Smooth muscle cell (in vitro differentiated cells): ENCODE measurements around the gene MAGI3. TPM values are rescaled to one million over a fixed set of nuclear protein-coding genes. Genes with fewer than 3 reads are reported as not detected.

Experiments
- DNase-seq: peaks from one replicate; lab custom pipeline; 2025; ENCODE audit not compliant: unreplicated experiment; lab: John Stamatoyannopoulos, UW
- H2AFZ ChIP-seq: fragments of 200-600 bp; sonication (generic); 2 replicates; pipeline ENCODE4 v1.6.0; 2016; ENCODE audit warnings: antibody characterized with exemption, low read depth, mild to moderate bottlenecking
- H3F3A ChIP-seq: fragments of 200-600 bp; sonication (generic); 2 replicates; pipeline ENCODE4 v1.6.0; 2017; ENCODE audit warnings: antibody characterized with exemption, low read depth
- H3K27ac ChIP-seq: fragments of 200-600 bp; sonication (generic); 2 replicates; pipeline ENCODE4 v1.5.1; 2016; ENCODE audit warnings: low read depth, mild to moderate bottlenecking
- H3K27me3 ChIP-seq: fragments of 200-600 bp; sonication (generic); 2 replicates; pipeline ENCODE4 v1.6.1; 2016; ENCODE audit warnings: low read depth, mild to moderate bottlenecking
- H3K36me3 ChIP-seq: fragments of 200-600 bp; sonication (generic); 2 replicates; pipeline ENCODE4 v1.5.1; 2016; ENCODE audit warnings: low read depth
- H3K4me1 ChIP-seq: fragments of 200-600 bp; sonication (generic); 2 replicates; pipeline ENCODE4 v1.5.1; 2016; ENCODE audit warnings: low read depth
- H3K4me2 ChIP-seq: fragments of 200-600 bp; sonication (generic); 2 replicates; pipeline ENCODE4 v1.6.0; 2016; ENCODE audit warnings: mild to moderate bottlenecking
- H3K4me3 ChIP-seq: fragments of 200-600 bp; sonication (generic); 2 replicates; pipeline ENCODE4 v1.5.1; 2016; ENCODE audit warnings: mild to moderate bottlenecking
- H3K79me2 ChIP-seq: fragments of 200-600 bp; sonication (generic); 2 replicates; pipeline ENCODE4 v1.6.0; 2016; ENCODE audit warnings: low read depth, mild to moderate bottlenecking
- H3K9ac ChIP-seq: fragments of 200-600 bp; sonication (generic); 2 replicates; pipeline ENCODE4 v1.6.0; 2016; ENCODE audit warnings: low read depth
- H3K9me3 ChIP-seq: fragments of 200-600 bp; sonication (generic); replicated peaks from 2 replicates; pipeline ENCODE4 v1.5.1; 2016; ENCODE audit warnings: low read depth
- H4K20me1 ChIP-seq: fragments of 200-600 bp; sonication (generic); 2 replicates; pipeline ENCODE4 v1.6.0; 2016; ENCODE audit warnings: low read depth
- CTCF ChIP-seq: fragments of 200-600 bp; sonication (generic); IDR thresholded peaks from 2 replicates; pipeline ENCODE4 v1.5.1; 2017; ENCODE audit warnings: borderline replicate concordance, mild to moderate bottlenecking, antibody characterized with exemption; ENCODE audit not compliant: insufficient read depth, poor library complexity, severe bottlenecking
- WGBS: methylation state at CpG from one replicate; pipeline ENCODE4 v1.1.7; 2016; ENCODE audit warnings: low lambda C conversion rate; 5-methylcytosine and 5-hydroxymethylcytosine counted together
- polyA plus RNA-seq: library from polyadenylated mRNA; unstranded; fragments of >200 nt; fragmentation: Nextera tagmentation; extraction: Ambion mirVana; gene quantifications from 2 replicates; pipeline ENCODE4 v1.2.1, GENCODE V29; 2016
- total RNA-seq: library from RNA; depleted of rRNA; stranded (reverse); fragments of >200 nt; gene quantifications from 2 replicates; pipeline ENCODE4 v1.2.3, GENCODE V29; 2014

MAGI3 gene
- total and polyA plus RNA-seq, 2 experiments from 2014 or later = 10.9 to 19.1 TPM

- Histone ChIP-seq H2AFZ (no peak overlapping the region), H3K27ac (peak overlapping the region; percentile 98), H3K79me2 (peaks cover 68% of the 10 kb centered on the region), H3K9me3 (no peaks in the 10 kb centered on the region), H3K27me3 (no peaks in the 10 kb centered on the region), H3K4me3 (no peak overlapping the region), H3K9ac (peak overlapping the region; percentile 88), H3K4me2 (peak overlapping the region; percentile 61), H3K4me1 (peaks cover 19% of the 10 kb centered on the region), H3F3A (no peaks in the 10 kb centered on the region), H3K36me3 (no peaks in the 10 kb centered on the region), H4K20me1 (no peaks in the 10 kb centered on the region)
- 93% methylated on average over 2 of the region's 2 CpGs for WGBS
- no peak for DNase-seq
- no peak for TF ChIP-seq CTCF
Measured at GRCh38 chr1:113541106-113541505, 150.8 kb downstream of the MAGI3 start.

GRCh38 chr1:113542221-113542701 lies 151.9 kb downstream of the MAGI3 start:
- peaks cover 15% of the 10 kb centered on the region for H3K4me1 ChIP-seq
- 10% methylated on average over 6 of the region's 6 CpGs for WGBS
- H3F3A ChIP-seq = no peaks in the 10 kb centered on the region
- H3K4me3 ChIP-seq = peak overlapping the region; percentile 27
- DNase-seq = no peak
- peak overlapping the region; percentile 88 for H3K9ac ChIP-seq
- no peak for TF ChIP-seq CTCF
- no peaks in the 10 kb centered on the region for H4K20me1 ChIP-seq
- H3K9me3 ChIP-seq = no peaks in the 10 kb centered on the region
- no peaks in the 10 kb centered on the region for H3K27me3 ChIP-seq
- peak overlapping the region; percentile 98 for H3K27ac ChIP-seq
- peak overlapping the region; percentile 6 for H2AFZ ChIP-seq
- H3K36me3 ChIP-seq = no peaks in the 10 kb centered on the region
- H3K79me2 ChIP-seq = peaks cover 67% of the 10 kb centered on the region
- H3K4me2 ChIP-seq = peak overlapping the region; percentile 81

- TF ChIP-seq CTCF = no peak
- Histone ChIP-seq H4K20me1 (no peaks in the 10 kb centered on the region), H2AFZ (no peak overlapping the region), H3K4me2 (no peak overlapping the region), H3K9ac (peak overlapping the region; percentile 88), H3K4me1 (peaks cover 15% of the 10 kb centered on the region), H3F3A (no peaks in the 10 kb centered on the region), H3K27ac (peak overlapping the region; percentile 98), H3K27me3 (no peaks in the 10 kb centered on the region), H3K36me3 (no peaks in the 10 kb centered on the region), H3K79me2 (peaks cover 65% of the 10 kb centered on the region), H3K4me3 (no peak overlapping the region), H3K9me3 (no peaks in the 10 kb centered on the region)
- 100% methylated on average over 1 of the region's 1 CpG for WGBS
- DNase-seq = no peak
Measured at GRCh38 chr1:113543110-113543509, 152.8 kb downstream of the MAGI3 start.

GRCh38 chr1:113545210-113545609 lies 154.9 kb downstream of the MAGI3 start:
- no peak overlapping the region for H3K27ac ChIP-seq
- H3K4me2 ChIP-seq = no peak overlapping the region
- TF ChIP-seq CTCF = no peak
- peaks cover 15% of the 10 kb centered on the region for H3K4me1 ChIP-seq
- no peak overlapping the region for H2AFZ ChIP-seq
- no peak for DNase-seq
- no peaks in the 10 kb centered on the region for H4K20me1 ChIP-seq
- H3K9me3 ChIP-seq = no peaks in the 10 kb centered on the region
- peaks cover 49% of the 10 kb centered on the region for H3K79me2 ChIP-seq
- WGBS = 93% methylated on average over 3 of the region's 3 CpGs
- H3K36me3 ChIP-seq = no peaks in the 10 kb centered on the region
- H3K27me3 ChIP-seq = no peaks in the 10 kb centered on the region
- H3K4me3 ChIP-seq = no peak overlapping the region
- H3F3A ChIP-seq = no peaks in the 10 kb centered on the region
- no peak overlapping the region for H3K9ac ChIP-seq
